Measurements from ENCODE around the gene CAMSAP1. TPM values are rescaled to one million over a fixed set of nuclear protein-coding genes. Genes with fewer than 3 reads are reported as not detected.

The CAMSAP1 gene
- total RNA-seq, 1 experiment from 2014 or later, result 16.7 TPM

DNA sequence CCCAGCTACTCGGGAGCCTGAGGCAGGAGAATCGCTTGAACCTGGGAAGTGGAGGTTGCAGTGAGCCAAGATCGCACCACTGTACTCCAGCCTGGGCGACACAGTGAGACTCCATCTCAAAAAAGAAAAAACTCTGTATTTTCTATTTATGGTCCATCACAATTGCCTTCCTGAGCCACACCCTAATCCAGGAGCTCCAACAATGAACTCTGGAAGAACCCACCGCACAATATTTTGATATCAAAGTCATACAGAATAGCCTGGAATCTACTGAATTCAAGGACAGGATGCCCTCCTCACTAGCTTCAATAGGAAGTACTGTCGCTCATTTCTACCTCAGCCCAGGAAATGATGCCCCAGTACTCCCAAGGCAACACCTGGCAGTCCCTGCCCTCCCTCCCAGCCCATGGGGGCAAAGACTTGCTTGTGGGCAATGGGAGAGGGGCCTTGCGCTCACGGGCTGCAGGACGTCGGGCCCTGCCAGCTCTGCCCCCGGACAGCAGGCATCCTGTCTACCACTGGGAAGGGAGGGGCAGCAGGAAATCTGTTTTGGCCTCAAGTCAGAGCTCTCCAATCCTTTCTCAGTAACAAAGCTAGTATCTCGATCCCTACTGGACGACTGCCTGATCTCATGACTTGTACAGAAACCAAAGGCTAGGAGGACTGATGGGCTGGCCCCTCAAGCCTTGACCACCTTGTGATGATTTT is 34.1 kb upstream of the CAMSAP1 start:
- Histone ChIP-seq H3K9me3 (ENCODE audit: insufficient read depth, low read depth) (no peaks in the 10 kb centered on the region), H3K9me2 (ENCODE audit: insufficient read depth) (no peaks in the 10 kb centered on the region), H3K79me2 (ENCODE audit: low read depth) (no peaks in the 10 kb centered on the region), H3K27ac (no peak overlapping the region), H2AFZ (no peak overlapping the region), H3K4me2 (no peak overlapping the region), H3K27me3 (ENCODE audit: insufficient read depth, low read depth) (no peaks in the 10 kb centered on the region), H3K4me3 (no peak overlapping the region), H3K4me1 (replicated peaks; ENCODE audit: insufficient read depth) (no peaks in the 10 kb centered on the region), H3K36me3 (ENCODE audit: low read depth) (no peaks in the 10 kb centered on the region), H3F3A (ENCODE audit: insufficient read depth, low read depth) (no peaks in the 10 kb centered on the region), H4K20me1 (ENCODE audit: insufficient read depth) (no peaks in the 10 kb centered on the region)
- POLR2A ChIA-PET (ENCODE audit: unreplicated experiment), result no interaction called here
- CTCF ChIA-PET, result no interaction called here
- BruUV-seq (replicated peaks), result no TSS peak
- intact Hi-C loops (cut with micrococcal nuclease; ENCODE audit: unreplicated experiment), result no loop called here
- DNase-seq, result no peak
- TF ChIP-seq, protein P1, sequence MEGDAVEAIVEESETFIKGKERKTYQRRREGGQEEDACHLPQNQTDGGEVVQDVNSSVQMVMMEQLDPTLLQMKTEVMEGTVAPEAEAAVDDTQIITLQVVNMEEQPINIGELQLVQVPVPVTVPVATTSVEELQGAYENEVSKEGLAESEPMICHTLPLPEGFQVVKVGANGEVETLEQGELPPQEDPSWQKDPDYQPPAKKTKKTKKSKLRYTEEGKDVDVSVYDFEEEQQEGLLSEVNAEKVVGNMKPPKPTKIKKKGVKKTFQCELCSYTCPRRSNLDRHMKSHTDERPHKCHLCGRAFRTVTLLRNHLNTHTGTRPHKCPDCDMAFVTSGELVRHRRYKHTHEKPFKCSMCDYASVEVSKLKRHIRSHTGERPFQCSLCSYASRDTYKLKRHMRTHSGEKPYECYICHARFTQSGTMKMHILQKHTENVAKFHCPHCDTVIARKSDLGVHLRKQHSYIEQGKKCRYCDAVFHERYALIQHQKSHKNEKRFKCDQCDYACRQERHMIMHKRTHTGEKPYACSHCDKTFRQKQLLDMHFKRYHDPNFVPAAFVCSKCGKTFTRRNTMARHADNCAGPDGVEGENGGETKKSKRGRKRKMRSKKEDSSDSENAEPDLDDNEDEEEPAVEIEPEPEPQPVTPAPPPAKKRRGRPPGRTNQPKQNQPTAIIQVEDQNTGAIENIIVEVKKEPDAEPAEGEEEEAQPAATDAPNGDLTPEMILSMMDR (conservative IDR thresholded peaks at IDR 0.05), result no peak
- no peak for TF ChIP-seq EZH2 (IDR thresholded peaks at IDR 0.05; ENCODE audit: low read depth)

DNA sequence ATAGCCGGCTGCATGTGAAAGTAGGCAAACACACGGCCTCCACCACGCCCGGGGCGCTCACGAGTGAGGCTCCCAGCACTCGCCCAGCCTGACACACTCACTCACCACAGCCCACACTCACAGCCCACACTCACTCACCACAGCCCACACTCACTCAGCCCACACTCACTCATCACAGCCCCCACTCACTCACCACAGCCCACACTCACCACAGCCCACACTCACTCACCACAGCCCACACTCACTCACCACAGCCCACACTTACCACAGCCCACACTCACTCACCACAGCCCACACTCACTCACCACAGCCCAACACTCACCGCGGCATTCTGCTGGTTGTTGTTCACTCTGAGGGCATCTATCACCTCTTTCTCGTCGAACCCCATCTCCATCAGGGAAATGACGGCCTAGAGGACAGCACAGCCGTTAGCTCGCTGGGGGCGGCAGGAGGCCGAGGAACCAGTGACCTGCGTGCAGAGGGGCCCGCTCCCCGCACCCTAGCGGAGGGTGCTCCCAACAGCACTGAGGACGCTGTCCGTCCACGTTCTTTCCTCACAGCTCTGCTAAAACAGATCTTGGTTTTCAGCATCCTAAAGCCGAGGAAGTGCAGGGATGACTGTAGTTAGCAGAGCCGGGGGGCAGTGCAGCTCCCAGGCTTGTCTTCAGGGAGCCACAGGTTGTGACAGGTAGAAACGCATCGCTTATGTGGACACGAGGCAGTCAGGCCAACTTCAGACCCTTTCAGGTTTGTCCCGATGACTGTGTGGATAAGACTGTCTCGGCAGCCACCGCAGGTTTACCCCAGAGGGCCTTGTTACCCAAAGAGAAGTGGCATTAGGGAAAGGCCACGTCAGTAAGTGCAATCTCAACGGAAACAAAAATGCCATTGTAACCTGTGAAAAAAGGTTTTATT is 32.3 kb upstream of the CAMSAP1 start:
- Histone ChIP-seq H3K4me1 (replicated peaks; ENCODE audit: insufficient read depth) (no peaks in the 10 kb centered on the region), H3K36me3 (ENCODE audit: low read depth) (no peaks in the 10 kb centered on the region), H3K79me2 (ENCODE audit: low read depth) (no peaks in the 10 kb centered on the region), H3K9me3 (ENCODE audit: insufficient read depth, low read depth) (no peaks in the 10 kb centered on the region), H3K27ac (no peak overlapping the region), H2AFZ (no peak overlapping the region), H3F3A (ENCODE audit: insufficient read depth, low read depth) (no peaks in the 10 kb centered on the region), H3K27me3 (ENCODE audit: insufficient read depth, low read depth) (no peaks in the 10 kb centered on the region), H3K9me2 (ENCODE audit: insufficient read depth) (no peaks in the 10 kb centered on the region), H3K4me2 (no peak overlapping the region), H4K20me1 (ENCODE audit: insufficient read depth) (no peaks in the 10 kb centered on the region), H3K4me3 (no peak overlapping the region)
- ChIA-PET CTCF (no interaction called here), POLR2A (ENCODE audit: unreplicated experiment) (no interaction called here)
- no peak for DNase-seq
- no TSS peak for BruUV-seq (replicated peaks)
- intact Hi-C loops (cut with micrococcal nuclease; ENCODE audit: unreplicated experiment), result no loop called here
- no peak for TF ChIP-seq EZH2 (IDR thresholded peaks at IDR 0.05; ENCODE audit: low read depth)
- TF ChIP-seq, protein P1 (conservative IDR thresholded peaks at IDR 0.05), result no peak

DNA sequence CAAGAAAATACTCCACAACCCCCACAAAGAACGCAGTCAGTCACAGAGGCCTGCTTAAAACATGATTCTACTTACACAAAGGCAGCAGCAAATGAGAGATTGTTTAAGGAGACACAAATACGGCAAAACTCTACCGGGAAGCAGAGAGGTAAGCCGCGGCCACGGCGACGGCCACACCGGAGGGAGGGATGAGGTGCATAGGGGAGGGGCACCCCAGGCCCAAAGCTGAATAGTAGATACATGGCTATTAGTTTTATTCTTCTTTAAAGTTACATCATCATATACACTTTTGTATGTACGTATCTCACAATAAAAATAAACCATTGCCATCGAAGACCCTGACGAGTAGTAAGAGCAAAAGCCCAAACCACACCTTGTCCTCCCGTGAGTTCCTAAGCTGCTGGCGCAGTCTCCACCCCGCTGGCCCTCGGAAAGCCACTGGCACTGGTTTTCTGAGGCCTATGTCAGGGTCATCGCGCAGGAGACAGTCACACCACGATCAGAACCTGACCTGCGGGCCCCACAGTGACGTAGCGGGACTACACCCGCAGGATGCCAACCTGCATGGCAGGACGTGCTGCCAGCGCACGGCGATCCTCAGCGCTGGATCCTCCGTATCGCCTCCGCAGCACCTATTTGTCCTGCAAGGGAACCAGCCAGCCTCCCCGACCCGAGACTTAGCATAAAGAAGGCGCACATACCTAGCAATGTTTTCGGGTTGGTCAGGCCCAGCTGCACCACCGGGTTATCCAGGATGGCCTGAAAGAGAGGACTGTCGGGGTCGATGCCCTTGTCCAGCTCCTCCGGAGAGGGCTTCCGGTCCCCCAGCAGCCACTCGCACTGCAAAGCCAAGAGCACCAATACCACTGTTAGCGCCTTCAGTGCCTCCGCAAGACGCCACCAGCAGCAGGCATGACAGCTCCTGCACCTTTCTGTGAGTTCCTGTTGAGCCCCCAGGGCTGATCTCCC is 30.5 kb upstream of the CAMSAP1 start:
- Histone ChIP-seq H3K27me3 (ENCODE audit: insufficient read depth, low read depth) (no peaks in the 10 kb centered on the region), H3F3A (ENCODE audit: insufficient read depth, low read depth) (no peaks in the 10 kb centered on the region), H3K4me2 (no peak overlapping the region), H4K20me1 (ENCODE audit: insufficient read depth) (no peaks in the 10 kb centered on the region), H3K79me2 (ENCODE audit: low read depth) (no peaks in the 10 kb centered on the region), H3K27ac (no peak overlapping the region), H3K4me3 (no peak overlapping the region), H2AFZ (no peak overlapping the region), H3K9me2 (ENCODE audit: insufficient read depth) (no peaks in the 10 kb centered on the region), H3K36me3 (ENCODE audit: low read depth) (no peaks in the 10 kb centered on the region), H3K4me1 (replicated peaks; ENCODE audit: insufficient read depth) (no peaks in the 10 kb centered on the region), H3K9me3 (ENCODE audit: insufficient read depth, low read depth) (no peaks in the 10 kb centered on the region)
- intact Hi-C loops (cut with micrococcal nuclease; ENCODE audit: unreplicated experiment), result no loop called here
- no peak for DNase-seq
- POLR2A ChIA-PET (ENCODE audit: unreplicated experiment), result no interaction called here
- TF ChIP-seq, protein P1 (conservative IDR thresholded peaks at IDR 0.05), result no peak
- no peak for TF ChIP-seq EZH2 (IDR thresholded peaks at IDR 0.05; ENCODE audit: low read depth)
- no TSS peak for BruUV-seq (replicated peaks)
- CTCF ChIA-PET, result no interaction called here

Measured in PC-9 (cell line).